ENCODE data around the gene PARVB.

The PARVB gene

GRCh38 chr22:44063462-44064371 lies 39.6 kb downstream of the PARVB start:
- Histone ChIP-seq H3K36me3 (ENCODE audit: insufficient read depth, low read length) (no peaks in the 10 kb centered on the region), H3K4me3 (ENCODE audit: low read depth, low read length, poor library complexity, severe bottlenecking) (no peak overlapping the region), H2AFZ (ENCODE audit: low read length) (no peak overlapping the region), H3K4me1 (ENCODE audit: insufficient read depth, low read length, severe bottlenecking) (peaks cover 46% of the 10 kb centered on the region), H3K79me2 (ENCODE audit: insufficient read depth, low read length) (no peaks in the 10 kb centered on the region), H3F3A (ENCODE audit: insufficient read depth, low read length) (no peaks in the 10 kb centered on the region), H3K9ac (ENCODE audit: low read length) (no peak overlapping the region; the same call in 1 of the 2 replicates), H3K27me3 (ENCODE audit: insufficient read depth, low read length) (no peaks in the 10 kb centered on the region), H3K4me2 (ENCODE audit: low read length) (peak overlapping the region; percentile 24; the same call in 1 of the 2 replicates), H3K9me3 (ENCODE audit: low read length) (no peaks in the 10 kb centered on the region), H3K27ac (ENCODE audit: low read depth, low read length, poor library complexity, severe bottlenecking) (peak overlapping the region; percentile 73), H4K20me1 (ENCODE audit: insufficient read depth, low read length) (no peaks in the 10 kb centered on the region), H3K9me2 (ENCODE audit: low read depth, low read length) (no peaks in the 10 kb centered on the region)
- no peak for TF ChIP-seq EZH2 (IDR thresholded peaks at IDR 0.05; ENCODE audit: borderline replicate concordance, low read length)

GRCh38 chr22:44067033-44067432 lies 42.9 kb downstream of the PARVB start:
- no peaks in the 10 kb centered on the region for H3K9me3 ChIP-seq (ENCODE audit: low read length)
- no peak overlapping the region for H2AFZ ChIP-seq (ENCODE audit: low read length)
- peak overlapping the region; percentile 68 for H3K27ac ChIP-seq (ENCODE audit: low read depth, low read length, poor library complexity, severe bottlenecking)
- no peak overlapping the region for H3K4me3 ChIP-seq (ENCODE audit: low read depth, low read length, poor library complexity, severe bottlenecking)
- no peaks in the 10 kb centered on the region for H3K79me2 ChIP-seq (ENCODE audit: insufficient read depth, low read length)
- peaks cover 58% of the 10 kb centered on the region for H3K4me1 ChIP-seq (ENCODE audit: insufficient read depth, low read length, severe bottlenecking)
- no peaks in the 10 kb centered on the region for H4K20me1 ChIP-seq (ENCODE audit: insufficient read depth, low read length)
- no peaks in the 10 kb centered on the region for H3K27me3 ChIP-seq (ENCODE audit: insufficient read depth, low read length)
- H3K9me2 ChIP-seq (ENCODE audit: low read depth, low read length), result no peaks in the 10 kb centered on the region
- no peak overlapping the region for H3K4me2 ChIP-seq (ENCODE audit: low read length)
- TF ChIP-seq, protein P1, sequence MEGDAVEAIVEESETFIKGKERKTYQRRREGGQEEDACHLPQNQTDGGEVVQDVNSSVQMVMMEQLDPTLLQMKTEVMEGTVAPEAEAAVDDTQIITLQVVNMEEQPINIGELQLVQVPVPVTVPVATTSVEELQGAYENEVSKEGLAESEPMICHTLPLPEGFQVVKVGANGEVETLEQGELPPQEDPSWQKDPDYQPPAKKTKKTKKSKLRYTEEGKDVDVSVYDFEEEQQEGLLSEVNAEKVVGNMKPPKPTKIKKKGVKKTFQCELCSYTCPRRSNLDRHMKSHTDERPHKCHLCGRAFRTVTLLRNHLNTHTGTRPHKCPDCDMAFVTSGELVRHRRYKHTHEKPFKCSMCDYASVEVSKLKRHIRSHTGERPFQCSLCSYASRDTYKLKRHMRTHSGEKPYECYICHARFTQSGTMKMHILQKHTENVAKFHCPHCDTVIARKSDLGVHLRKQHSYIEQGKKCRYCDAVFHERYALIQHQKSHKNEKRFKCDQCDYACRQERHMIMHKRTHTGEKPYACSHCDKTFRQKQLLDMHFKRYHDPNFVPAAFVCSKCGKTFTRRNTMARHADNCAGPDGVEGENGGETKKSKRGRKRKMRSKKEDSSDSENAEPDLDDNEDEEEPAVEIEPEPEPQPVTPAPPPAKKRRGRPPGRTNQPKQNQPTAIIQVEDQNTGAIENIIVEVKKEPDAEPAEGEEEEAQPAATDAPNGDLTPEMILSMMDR (IDR thresholded peaks at IDR 0.05; ENCODE audit: low read length), result peak; percentile 37
- no peak for TF ChIP-seq EZH2 (IDR thresholded peaks at IDR 0.05; ENCODE audit: borderline replicate concordance, low read length)
- no peaks in the 10 kb centered on the region for H3F3A ChIP-seq (ENCODE audit: insufficient read depth, low read length)
- H3K9ac ChIP-seq (ENCODE audit: low read length), result no peak overlapping the region; the same call in 1 of the 2 replicates
- H3K36me3 ChIP-seq (ENCODE audit: insufficient read depth, low read length), result no peaks in the 10 kb centered on the region

DNA sequence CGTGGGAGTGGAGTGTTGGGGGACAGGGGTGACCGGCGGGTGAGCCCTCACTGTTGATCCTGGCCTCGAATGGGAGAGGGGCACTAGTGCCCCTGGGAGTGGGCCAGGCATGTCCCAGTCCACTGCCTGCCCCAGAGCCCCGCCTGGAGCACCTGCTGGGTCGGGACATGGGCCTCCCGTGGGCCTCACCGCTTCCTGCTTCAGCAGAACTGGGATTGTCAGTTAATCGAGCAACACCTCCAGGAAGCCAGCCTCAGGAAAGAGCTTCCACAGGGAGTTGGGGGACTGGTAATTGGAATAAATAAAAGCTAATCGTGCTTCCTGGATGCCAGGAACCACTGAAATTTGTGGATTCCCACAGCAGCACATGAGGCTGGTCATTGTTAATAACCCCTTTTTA lies 43.8 kb downstream of the PARVB start:
- Histone ChIP-seq H3F3A (ENCODE audit: insufficient read depth, low read length) (no peaks in the 10 kb centered on the region), H3K9me3 (ENCODE audit: low read length) (no peaks in the 10 kb centered on the region), H3K4me2 (ENCODE audit: low read length) (peak overlapping the region; percentile 24; the same call in 1 of the 2 replicates), H2AFZ (ENCODE audit: low read length) (no peak overlapping the region), H3K4me3 (ENCODE audit: low read depth, low read length, poor library complexity, severe bottlenecking) (no peak overlapping the region), H3K27me3 (ENCODE audit: insufficient read depth, low read length) (no peaks in the 10 kb centered on the region), H3K79me2 (ENCODE audit: insufficient read depth, low read length) (no peaks in the 10 kb centered on the region), H3K27ac (ENCODE audit: low read depth, low read length, poor library complexity, severe bottlenecking) (peak overlapping the region; percentile 68), H3K9me2 (ENCODE audit: low read depth, low read length) (no peaks in the 10 kb centered on the region), H3K9ac (ENCODE audit: low read length) (peak overlapping the region; percentile 15; the same call in 1 of the 2 replicates), H3K4me1 (ENCODE audit: insufficient read depth, low read length, severe bottlenecking) (peaks cover 52% of the 10 kb centered on the region), H3K36me3 (ENCODE audit: insufficient read depth, low read length) (no peaks in the 10 kb centered on the region), H4K20me1 (ENCODE audit: insufficient read depth, low read length) (no peaks in the 10 kb centered on the region)
- no peak for TF ChIP-seq EZH2 (IDR thresholded peaks at IDR 0.05; ENCODE audit: borderline replicate concordance, low read length)
- TF ChIP-seq, protein P1 (IDR thresholded peaks at IDR 0.05; ENCODE audit: low read length), result no peak

Data from OCI-LY1 (cell line).